ENCODE measurements around the gene SNRNP70.

DNA sequence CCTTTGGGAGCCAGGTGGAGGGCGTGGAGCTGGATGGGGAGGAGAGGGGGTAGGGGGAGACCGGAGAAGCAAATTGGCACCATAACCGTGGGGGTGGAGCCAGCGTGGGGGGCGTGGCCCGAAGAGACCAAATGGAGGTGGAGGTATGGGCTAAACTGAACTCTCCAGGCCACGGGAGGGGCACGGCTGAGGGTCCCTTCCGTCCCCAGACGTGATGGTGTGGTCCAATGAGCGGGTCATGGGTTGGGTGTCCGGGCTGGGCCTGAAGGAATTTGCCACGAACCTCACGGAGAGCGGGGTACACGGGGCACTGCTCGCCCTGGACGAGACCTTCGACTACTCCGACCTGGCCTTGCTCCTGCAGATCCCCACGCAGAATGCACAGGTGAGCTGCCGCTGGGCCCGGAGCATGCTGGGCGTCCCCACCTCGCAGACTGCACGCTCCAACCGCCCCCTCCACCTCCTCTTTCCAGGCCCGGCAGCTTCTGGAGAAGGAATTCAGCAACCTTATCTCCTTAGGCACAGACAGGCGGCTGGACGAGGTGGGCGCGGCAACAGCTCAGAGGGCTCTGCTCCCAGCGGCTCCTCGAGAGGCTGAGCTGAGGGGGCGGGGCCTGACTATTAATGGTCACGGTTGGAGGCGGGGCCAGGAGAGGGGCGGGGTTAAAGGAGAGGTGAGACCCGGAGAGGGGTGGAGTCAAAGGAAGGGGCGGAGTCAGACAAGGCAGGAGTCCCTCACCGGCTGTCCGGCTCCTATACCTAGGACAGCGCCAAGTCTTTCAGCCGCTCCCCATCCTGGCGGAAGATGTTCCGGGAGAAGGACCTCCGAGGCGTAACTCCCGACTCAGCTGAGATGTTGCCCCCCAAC, 63.8 kb downstream of the SNRNP70 start:
- peak in 1 of 4 donors; percentile 33 for TF ChIP-seq POLR2A (IDR thresholded peaks at IDR 0.05)
- TF ChIP-seq, protein P1, sequence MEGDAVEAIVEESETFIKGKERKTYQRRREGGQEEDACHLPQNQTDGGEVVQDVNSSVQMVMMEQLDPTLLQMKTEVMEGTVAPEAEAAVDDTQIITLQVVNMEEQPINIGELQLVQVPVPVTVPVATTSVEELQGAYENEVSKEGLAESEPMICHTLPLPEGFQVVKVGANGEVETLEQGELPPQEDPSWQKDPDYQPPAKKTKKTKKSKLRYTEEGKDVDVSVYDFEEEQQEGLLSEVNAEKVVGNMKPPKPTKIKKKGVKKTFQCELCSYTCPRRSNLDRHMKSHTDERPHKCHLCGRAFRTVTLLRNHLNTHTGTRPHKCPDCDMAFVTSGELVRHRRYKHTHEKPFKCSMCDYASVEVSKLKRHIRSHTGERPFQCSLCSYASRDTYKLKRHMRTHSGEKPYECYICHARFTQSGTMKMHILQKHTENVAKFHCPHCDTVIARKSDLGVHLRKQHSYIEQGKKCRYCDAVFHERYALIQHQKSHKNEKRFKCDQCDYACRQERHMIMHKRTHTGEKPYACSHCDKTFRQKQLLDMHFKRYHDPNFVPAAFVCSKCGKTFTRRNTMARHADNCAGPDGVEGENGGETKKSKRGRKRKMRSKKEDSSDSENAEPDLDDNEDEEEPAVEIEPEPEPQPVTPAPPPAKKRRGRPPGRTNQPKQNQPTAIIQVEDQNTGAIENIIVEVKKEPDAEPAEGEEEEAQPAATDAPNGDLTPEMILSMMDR (IDR thresholded peaks at IDR 0.05): no peak
